Nephron (organoid): ENCODE measurements around the gene PEX13.

Source experiments
- H3K27ac Mint-ChIP-seq, 3 experiments: 2 replicates each; pipeline ENCODE4 v1.8.0; 2020; ENCODE audit warnings: mixed read lengths in 3 of 3, mild to moderate bottlenecking in 2 of 3, moderate library complexity in 1 of 3
- H3K27me3 Mint-ChIP-seq: 2 replicates; pipeline ENCODE4 v1.8.0; 2021; ENCODE audit warnings: low read depth, mild to moderate bottlenecking, moderate library complexity, mixed read lengths
- H3K36me3 Mint-ChIP-seq: 2 replicates; pipeline ENCODE4 v1.8.0; 2020; ENCODE audit warnings: low read depth, mixed read lengths
- H3K4me1 Mint-ChIP-seq: 2 replicates; pipeline ENCODE4 v1.8.0; 2020; ENCODE audit warnings: mixed read lengths
- H3K4me3 Mint-ChIP-seq, 3 experiments: 2 replicates each; pipeline ENCODE4 v1.8.0; 2020; ENCODE audit warnings: mild to moderate bottlenecking in 3 of 3, mixed read lengths in 3 of 3, moderate library complexity in 2 of 3
- H3K9me3 Mint-ChIP-seq: 2 replicates; pipeline ENCODE4 v1.8.0; 2020; ENCODE audit warnings: mixed read lengths
- TF ChIP-seq, protein P1 (sequence below), 3 experiments: fragments of 200-600 bp; sonication (generic); IDR thresholded peaks; one replicate each; pipeline ENCODE4 v1.5.0; 2021; ENCODE audit warnings: antibody characterized with exemption in 3 of 3; ENCODE audit not compliant: unreplicated experiment in 3 of 3

The PEX13 gene

DNA sequence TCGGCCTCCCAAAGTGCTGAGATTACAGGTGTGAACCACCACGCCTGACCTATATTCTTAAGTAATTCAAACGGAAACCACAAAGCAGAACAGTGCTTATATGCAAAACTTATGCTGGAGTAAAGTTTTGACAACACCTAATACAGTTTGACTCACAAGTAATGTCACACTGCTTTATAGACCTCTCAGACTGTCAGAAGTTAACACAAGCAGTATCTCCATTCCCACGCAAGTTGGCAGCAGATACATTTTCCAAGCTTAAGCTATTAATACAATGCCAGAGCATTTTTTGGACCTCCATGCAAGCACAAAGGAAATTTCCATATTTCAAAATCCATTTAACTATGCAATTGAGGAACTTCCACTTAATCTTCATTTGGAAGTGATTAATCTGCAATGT is 27.1 kb downstream of the PEX13 start:
- peaks cover 56% of the 10 kb centered on the region for H3K36me3 Mint-ChIP-seq
- peaks cover 5% of the 10 kb centered on the region for H3K4me1 Mint-ChIP-seq
- no peak overlapping the region for H3K4me3 Mint-ChIP-seq
- no peaks in the 10 kb centered on the region for H3K9me3 Mint-ChIP-seq
- TF ChIP-seq, protein P1, sequence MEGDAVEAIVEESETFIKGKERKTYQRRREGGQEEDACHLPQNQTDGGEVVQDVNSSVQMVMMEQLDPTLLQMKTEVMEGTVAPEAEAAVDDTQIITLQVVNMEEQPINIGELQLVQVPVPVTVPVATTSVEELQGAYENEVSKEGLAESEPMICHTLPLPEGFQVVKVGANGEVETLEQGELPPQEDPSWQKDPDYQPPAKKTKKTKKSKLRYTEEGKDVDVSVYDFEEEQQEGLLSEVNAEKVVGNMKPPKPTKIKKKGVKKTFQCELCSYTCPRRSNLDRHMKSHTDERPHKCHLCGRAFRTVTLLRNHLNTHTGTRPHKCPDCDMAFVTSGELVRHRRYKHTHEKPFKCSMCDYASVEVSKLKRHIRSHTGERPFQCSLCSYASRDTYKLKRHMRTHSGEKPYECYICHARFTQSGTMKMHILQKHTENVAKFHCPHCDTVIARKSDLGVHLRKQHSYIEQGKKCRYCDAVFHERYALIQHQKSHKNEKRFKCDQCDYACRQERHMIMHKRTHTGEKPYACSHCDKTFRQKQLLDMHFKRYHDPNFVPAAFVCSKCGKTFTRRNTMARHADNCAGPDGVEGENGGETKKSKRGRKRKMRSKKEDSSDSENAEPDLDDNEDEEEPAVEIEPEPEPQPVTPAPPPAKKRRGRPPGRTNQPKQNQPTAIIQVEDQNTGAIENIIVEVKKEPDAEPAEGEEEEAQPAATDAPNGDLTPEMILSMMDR (IDR thresholded peaks at IDR 0.05; ENCODE audit: unreplicated experiment in 3 of 3), result no peak
- H3K27me3 Mint-ChIP-seq, result no peaks in the 10 kb centered on the region
- H3K27ac Mint-ChIP-seq, result no peak overlapping the region

DNA sequence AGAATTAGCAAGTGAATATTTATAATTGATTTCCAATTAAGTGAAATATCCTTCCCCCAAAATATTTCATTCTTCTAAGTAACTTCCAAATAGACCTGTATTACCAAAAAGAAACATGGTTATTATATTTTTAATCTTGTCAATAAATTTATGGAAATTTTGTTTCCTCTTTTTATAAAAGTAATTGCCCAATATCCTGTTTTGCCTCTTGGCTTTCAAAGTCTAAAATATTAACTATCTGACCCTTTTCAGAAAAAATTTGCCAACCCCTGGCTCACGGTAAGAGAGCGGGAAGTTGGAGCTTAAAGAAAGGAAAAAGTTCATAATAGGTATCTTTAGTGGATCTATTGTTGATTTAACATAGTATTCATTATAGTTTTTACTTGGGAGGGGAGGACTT is 27.7 kb downstream of the PEX13 start:
- Mint-ChIP-seq H3K27ac (peak overlapping the region in 1 of 3 experiments; percentile 3), H3K27me3 (no peaks in the 10 kb centered on the region), H3K36me3 (peaks cover 51% of the 10 kb centered on the region), H3K4me1 (peaks cover 5% of the 10 kb centered on the region), H3K9me3 (no peaks in the 10 kb centered on the region), H3K4me3 (no peak overlapping the region)
- TF ChIP-seq, protein P1 (IDR thresholded peaks at IDR 0.05; ENCODE audit: unreplicated experiment in 3 of 3), result no peak

DNA sequence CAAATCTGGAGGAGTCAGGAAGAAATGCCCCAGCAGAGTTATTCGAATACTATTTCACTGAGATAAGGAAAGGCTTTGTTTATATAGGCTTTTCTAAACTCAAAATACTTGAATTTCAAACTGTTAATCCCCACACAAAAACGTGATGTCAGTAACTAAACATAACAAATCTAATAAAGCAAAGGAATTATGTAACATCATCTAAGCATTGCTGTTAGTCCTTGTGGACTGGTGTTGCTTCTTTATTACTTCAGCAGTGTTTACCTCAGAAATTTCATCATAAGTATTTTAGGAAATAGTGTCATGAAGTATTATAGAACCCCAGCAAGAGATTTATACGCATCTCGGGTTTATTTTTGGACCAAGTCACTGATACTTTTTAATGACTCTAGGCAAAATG is 28.5 kb downstream of the PEX13 start:
- peak overlapping the region; percentile 3 to 17 (median 9) for H3K27ac Mint-ChIP-seq
- no peak overlapping the region for H3K4me3 Mint-ChIP-seq
- no peaks in the 10 kb centered on the region for H3K9me3 Mint-ChIP-seq
- peaks cover 52% of the 10 kb centered on the region for H3K36me3 Mint-ChIP-seq
- no peaks in the 10 kb centered on the region for H3K27me3 Mint-ChIP-seq
- H3K4me1 Mint-ChIP-seq, result peaks cover 5% of the 10 kb centered on the region
- TF ChIP-seq, protein P1 (IDR thresholded peaks at IDR 0.05; ENCODE audit: unreplicated experiment in 3 of 3), result no peak

- Mint-ChIP-seq H3K27me3 (no peaks in the 10 kb centered on the region), H3K36me3 (peaks cover 33% of the 10 kb centered on the region), H3K9me3 (no peaks in the 10 kb centered on the region), H3K4me3 (no peak overlapping the region), H3K27ac (no peak overlapping the region), H3K4me1 (no peaks in the 10 kb centered on the region)
- TF ChIP-seq, protein P1 (IDR thresholded peaks at IDR 0.05; ENCODE audit: unreplicated experiment in 3 of 3), result no peak
Observed at GRCh38 chr2:61055557-61055956, 38.0 kb downstream of the PEX13 start.

GRCh38 chr2:61057562-61057961 is 40.0 kb downstream of the PEX13 start:
- H3K27me3 Mint-ChIP-seq, result no peaks in the 10 kb centered on the region
- H3K4me3 Mint-ChIP-seq, result no peak overlapping the region
- H3K36me3 Mint-ChIP-seq, result peaks cover 29% of the 10 kb centered on the region
- TF ChIP-seq, protein P1 (IDR thresholded peaks at IDR 0.05; ENCODE audit: unreplicated experiment in 3 of 3), result no peak
- H3K4me1 Mint-ChIP-seq, result no peaks in the 10 kb centered on the region
- no peak overlapping the region for H3K27ac Mint-ChIP-seq
- H3K9me3 Mint-ChIP-seq, result no peaks in the 10 kb centered on the region

DNA sequence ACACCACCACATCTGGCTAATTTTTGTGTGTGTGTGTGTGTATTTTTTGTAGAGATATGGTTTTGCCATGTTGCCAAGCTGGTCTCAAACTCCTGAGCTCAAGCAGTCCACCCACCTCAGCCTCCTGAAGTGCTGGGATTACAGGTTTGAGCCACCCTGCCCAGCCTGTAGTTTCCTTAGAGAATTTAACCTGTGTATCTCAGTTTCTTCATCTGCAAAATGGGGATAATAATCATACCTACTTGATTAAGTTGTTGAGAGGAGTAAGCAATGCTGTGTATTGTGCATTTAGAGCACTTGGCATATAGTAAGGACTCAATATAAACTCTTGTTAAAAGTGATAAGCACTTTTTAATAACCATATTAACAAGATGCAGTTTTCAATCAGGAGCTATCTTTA is 41.9 kb downstream of the PEX13 start:
- TF ChIP-seq, protein P1 (IDR thresholded peaks at IDR 0.05; ENCODE audit: unreplicated experiment in 3 of 3), result no peak
- Mint-ChIP-seq H3K4me1 (no peaks in the 10 kb centered on the region), H3K27ac (no peak overlapping the region), H3K4me3 (no peak overlapping the region), H3K36me3 (peaks cover 24% of the 10 kb centered on the region), H3K27me3 (no peaks in the 10 kb centered on the region), H3K9me3 (no peaks in the 10 kb centered on the region)
